ENCODE measurements around the gene DES. TPM values are rescaled to one million over a fixed set of nuclear protein-coding genes. Genes with fewer than 3 reads are reported as not detected.

DES gene
- total RNA-seq, 1 experiment from 2014 or later: 22.6 TPM

DNA sequence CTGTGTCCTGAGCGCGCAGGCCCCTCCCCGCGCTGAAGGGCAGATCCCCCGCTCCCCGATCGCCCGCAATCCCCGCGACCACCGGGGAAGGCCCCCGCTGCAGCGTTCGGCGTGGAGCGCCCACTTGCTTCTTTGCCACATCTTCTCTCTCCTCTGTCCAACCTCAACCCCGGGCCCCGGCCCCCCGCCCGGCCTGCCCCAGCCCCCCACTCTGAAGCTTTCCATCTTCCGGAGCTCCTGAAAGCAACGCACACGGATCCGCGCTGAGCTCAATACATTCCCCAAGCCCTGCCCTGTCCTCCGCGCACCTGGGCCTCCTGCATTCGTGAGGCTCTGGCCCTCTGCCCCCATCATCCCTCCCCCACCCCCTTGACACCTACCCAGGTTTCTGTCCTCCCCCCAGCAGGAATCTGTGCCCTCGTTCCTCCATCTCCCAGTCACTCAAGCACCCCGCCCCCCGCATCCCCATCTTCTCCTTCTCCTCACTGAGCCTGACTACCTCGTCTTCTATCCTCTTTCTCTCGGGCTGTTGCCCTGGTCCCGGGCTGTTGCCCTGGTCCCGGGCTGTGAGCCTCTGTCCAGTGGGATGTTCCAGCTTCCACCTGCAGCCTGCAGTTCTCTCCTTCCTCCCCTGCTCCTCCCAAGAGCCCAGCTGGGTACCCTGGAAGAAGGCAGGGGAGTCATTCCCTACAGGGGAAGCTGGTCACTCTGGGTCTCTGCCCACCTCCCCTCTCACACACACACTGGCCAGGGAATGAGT, 24.3 kb downstream of the DES start:
- no peak for DNase-seq
- Histone ChIP-seq H3K4me3 (peak overlapping the region; percentile 50), H3K27me3 (no peaks in the 10 kb centered on the region), H3K9me3 (no peaks in the 10 kb centered on the region), H3K36me3 (no peaks in the 10 kb centered on the region; the same call in 1 of the 2 replicates)

DNA sequence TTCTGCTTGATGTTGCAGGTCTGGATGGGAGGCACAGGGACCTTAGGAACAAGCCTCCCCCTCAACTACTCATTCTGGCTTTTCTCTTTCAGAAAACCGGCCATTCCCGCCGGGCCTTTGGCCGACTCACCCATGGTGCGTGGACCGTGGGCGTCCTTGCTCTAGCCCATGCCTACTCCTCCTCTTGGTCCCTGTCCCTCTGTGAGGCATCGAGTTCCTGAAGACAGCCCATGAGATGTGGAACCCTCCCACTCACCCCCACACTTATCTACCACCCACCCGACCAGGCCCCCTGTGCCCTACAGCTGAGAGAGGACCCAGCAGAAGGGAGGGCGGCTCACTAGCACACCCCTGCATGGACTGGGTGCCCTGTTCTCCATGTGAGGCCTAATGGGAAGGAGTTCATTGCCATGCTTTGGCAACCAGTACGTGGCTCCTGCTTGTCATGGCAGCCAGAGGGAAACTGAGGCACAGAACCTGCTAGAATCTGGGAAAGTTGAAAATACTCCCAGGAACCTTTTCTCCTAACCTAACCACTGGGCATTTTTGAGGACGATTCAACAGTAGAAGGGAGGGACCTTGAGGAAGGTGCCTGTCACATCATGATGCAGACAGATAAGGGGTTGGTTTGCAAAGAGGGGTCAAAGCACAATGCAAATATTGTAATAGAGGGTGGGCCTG, 25.0 kb downstream of the DES start:
- H3K36me3 ChIP-seq: no peaks in the 10 kb centered on the region; the same call in 1 of the 2 replicates
- H3K27me3 ChIP-seq: no peaks in the 10 kb centered on the region
- H3K4me3 ChIP-seq: peak overlapping the region; percentile 50
- DNase-seq: no peak
- H3K9me3 ChIP-seq: no peaks in the 10 kb centered on the region

DNA sequence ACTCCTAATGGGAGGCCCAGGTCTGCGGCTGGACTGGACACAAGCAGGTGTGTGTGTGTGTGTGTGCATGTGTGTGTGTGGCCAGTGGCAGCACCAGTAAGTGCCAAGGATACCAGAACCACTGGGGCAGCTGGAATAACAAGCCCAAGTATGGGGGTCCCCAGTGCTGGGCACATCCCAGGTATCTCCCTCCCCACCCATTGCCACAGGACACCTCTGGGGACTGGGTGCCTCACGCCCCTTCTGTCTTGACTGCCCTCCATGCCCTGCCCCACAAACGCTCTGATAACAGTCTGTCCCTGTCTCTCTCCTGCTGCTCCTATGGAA, 25.5 kb downstream of the DES start:
- H3K36me3 ChIP-seq: no peaks in the 10 kb centered on the region; the same call in 1 of the 2 replicates
- no peak for DNase-seq
- no peaks in the 10 kb centered on the region for H3K9me3 ChIP-seq
- H3K4me3 ChIP-seq: no peak overlapping the region
- H3K27me3 ChIP-seq: no peaks in the 10 kb centered on the region

DNA sequence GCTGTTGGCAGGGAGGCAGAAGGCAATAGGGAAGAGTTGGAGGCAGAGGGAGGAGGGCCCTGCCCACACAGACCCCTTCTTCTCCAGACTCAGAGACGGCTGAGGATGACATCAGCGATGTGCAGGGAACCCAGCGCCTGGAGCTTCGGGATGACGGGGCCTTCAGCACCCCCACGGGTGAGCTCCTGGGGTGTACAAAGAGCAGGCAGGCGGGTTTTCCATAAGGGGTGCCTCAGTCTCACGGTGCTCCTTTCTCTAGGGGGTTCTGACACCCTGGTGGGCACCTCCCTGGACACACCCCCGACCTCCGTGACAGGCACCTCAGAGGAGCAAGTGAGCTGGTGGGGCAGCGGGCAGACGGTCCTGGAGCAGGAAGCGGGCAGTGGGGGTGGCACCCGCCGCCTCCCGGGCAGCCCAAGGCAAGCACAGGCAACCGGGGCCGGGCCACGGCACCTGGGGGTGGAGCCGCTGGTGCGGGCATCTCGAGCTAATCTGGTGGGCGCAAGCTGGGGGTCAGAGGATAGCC, 26.5 kb downstream of the DES start:
- no peak overlapping the region for H3K4me3 ChIP-seq
- H3K27me3 ChIP-seq: no peaks in the 10 kb centered on the region
- no peak for DNase-seq
- H3K36me3 ChIP-seq: peaks cover 4% of the 10 kb centered on the region
- H3K9me3 ChIP-seq: no peaks in the 10 kb centered on the region

DNA sequence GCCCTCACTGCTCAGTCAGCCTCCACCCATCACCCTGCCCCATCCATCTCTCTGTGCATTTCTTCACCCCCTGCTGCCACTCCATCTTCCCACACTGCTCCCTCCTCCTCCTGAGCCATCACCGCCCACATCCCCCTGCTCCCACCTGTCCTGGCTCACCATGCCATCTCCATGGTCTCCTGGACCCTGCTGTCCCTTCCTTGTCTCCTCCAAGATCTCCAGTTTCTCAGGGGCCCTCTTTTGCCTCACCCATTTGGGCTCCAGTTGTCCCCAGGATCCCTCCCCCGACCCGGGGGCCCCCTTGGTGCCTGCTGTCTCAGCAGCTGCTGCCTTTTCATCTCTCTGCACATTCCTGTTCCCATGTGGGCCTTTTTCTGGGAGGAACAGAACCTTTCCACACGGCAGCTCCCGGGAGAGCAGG, 27.1 kb downstream of the DES start:
- DNase-seq: no peak
- Histone ChIP-seq H3K27me3 (no peaks in the 10 kb centered on the region), H3K4me3 (no peak overlapping the region), H3K36me3 (peaks cover 6% of the 10 kb centered on the region), H3K9me3 (no peaks in the 10 kb centered on the region)

DNA sequence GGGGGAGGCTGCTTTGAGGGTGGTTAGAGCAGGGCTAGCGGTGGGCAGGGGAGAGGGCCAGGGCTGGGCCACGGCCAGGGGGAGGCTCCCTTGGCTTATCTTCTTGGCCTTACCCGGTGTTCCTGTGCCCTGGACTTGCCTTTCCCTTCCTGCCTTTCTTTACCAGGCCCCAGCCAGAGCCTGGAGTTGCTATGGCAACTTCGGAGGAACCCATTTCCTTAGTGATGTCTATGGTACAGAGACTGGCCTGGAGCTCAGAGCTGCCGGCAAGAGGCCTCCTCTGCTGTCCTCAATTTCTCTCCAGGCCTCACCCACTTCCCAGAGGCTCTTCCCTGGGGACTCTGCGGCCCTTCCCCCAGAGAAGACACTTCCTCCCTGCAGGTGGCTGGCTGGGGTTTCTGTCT, 27.9 kb downstream of the DES start:
- peaks cover 9% of the 10 kb centered on the region for H3K36me3 ChIP-seq
- no peaks in the 10 kb centered on the region for H3K27me3 ChIP-seq
- no peaks in the 10 kb centered on the region for H3K9me3 ChIP-seq
- peak; percentile 38 for DNase-seq
- H3K4me3 ChIP-seq: no peak overlapping the region

DNA sequence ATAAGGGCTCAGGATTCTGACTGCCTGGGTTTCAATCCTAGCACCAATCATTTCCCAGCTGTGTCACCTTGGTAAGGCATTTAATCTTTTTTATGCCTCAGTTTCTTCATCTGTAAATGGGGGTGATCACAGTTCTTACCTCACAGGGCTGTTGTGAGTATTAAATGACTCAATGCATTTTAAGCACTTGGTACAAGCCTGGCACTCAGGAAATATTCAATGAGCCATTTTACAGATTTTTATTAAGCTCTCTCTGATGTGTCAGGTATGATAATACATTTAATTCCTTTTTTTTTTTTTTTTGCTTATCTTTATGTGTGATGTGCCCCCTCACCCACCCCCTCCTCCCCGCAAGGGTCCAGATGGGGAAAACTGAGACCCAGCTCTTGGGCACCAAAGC, 28.5 kb downstream of the DES start:
- no peak for DNase-seq
- Histone ChIP-seq H3K9me3 (no peaks in the 10 kb centered on the region), H3K4me3 (no peak overlapping the region), H3K36me3 (peaks cover 13% of the 10 kb centered on the region), H3K27me3 (no peaks in the 10 kb centered on the region)

DNA sequence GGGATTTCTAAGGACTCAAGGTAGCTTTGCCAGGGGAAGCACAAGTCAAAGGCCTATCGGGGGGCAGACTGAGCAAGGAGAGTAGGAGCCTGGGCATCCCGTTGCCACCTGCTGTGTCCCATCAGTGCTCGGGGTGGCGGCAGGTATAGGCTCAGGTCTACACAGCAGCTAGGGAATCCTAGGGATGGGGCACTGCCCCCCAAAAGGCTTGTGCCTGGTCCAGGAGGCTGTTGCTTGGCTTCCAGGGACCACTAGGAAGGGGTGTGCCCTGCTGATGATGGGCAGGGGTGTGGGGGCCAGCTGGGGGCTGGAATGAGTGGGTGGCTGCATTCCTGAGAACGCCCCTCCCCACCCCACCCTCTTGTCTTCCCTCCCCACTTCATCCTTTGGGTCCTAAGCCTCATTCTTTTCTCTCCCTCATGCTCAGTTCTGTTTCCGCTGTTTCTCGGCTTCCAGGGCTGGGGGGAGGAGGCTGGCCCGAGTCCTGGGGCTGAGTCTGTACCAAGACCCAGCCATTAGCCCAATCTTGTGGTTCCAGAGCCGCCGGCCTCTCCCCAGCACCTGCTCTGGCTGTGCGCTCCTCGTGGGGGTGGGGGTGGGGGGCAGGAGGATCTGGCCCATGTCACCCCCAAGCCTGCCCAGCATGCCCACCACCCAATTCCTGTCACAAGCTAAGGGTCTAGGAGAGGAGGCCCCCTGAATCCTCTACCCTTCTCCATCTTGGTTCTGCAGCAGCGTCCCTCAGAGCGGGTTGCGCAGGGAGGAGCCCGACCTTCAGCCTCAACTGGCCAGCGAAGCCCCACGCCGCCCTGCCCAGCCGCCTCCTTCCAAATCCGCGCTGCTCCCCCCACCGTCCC, 29.3 kb downstream of the DES start:
- H3K27me3 ChIP-seq: no peaks in the 10 kb centered on the region
- H3K4me3 ChIP-seq: no peak overlapping the region
- DNase-seq: no peak
- peaks cover 13% of the 10 kb centered on the region for H3K36me3 ChIP-seq
- H3K9me3 ChIP-seq: no peaks in the 10 kb centered on the region

DNA sequence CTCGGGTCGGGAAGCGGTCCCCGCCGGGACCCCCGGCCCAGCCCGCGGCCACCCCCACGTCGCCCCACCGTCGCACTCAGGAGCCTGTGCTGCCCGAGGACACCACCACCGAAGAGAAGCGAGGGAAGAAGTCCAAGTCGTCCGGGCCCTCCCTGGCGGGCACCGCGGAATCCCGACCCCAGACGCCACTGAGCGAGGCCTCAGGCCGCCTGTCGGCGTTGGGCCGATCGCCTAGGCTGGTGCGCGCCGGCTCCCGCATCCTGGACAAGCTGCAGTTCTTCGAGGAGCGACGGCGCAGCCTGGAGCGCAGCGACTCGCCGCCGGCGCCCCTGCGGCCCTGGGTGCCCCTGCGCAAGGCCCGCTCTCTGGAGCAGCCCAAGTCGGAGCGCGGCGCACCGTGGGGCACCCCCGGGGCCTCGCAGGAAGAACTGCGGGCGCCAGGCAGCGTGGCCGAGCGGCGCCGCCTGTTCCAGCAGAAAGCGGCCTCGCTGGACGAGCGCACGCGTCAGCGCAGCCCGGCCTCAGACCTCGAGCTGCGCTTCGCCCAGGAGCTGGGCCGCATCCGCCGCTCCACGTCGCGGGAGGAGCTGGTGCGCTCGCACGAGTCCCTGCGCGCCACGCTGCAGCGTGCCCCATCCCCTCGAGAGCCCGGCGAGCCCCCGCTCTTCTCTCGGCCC, 30.1 kb downstream of the DES start:
- no peak for DNase-seq
- H3K27me3 ChIP-seq: no peaks in the 10 kb centered on the region
- H3K4me3 ChIP-seq: no peak overlapping the region
- peaks cover 13% of the 10 kb centered on the region for H3K36me3 ChIP-seq
- H3K9me3 ChIP-seq: no peaks in the 10 kb centered on the region

DNA sequence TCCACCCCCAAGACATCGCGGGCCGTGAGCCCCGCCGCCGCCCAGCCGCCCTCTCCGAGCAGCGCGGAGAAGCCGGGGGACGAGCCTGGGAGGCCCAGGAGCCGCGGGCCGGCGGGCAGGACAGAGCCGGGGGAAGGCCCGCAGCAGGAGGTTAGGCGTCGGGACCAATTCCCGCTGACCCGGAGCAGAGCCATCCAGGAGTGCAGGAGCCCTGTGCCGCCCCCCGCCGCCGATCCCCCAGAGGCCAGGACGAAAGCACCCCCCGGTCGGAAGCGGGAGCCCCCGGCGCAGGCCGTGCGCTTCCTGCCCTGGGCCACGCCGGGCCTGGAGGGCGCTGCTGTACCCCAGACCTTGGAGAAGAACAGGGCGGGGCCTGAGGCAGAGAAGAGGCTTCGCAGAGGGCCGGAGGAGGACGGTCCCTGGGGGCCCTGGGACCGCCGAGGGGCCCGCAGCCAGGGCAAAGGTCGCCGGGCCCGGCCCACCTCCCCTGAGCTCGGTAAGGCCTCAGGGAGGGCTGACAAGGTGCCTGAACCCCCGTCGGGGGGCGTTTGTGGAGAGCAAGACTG, 30.7 kb downstream of the DES start:
- H3K9me3 ChIP-seq: no peaks in the 10 kb centered on the region
- no peak overlapping the region for H3K4me3 ChIP-seq
- peaks cover 13% of the 10 kb centered on the region for H3K36me3 ChIP-seq
- H3K27me3 ChIP-seq: no peaks in the 10 kb centered on the region
- no peak for DNase-seq

DNA sequence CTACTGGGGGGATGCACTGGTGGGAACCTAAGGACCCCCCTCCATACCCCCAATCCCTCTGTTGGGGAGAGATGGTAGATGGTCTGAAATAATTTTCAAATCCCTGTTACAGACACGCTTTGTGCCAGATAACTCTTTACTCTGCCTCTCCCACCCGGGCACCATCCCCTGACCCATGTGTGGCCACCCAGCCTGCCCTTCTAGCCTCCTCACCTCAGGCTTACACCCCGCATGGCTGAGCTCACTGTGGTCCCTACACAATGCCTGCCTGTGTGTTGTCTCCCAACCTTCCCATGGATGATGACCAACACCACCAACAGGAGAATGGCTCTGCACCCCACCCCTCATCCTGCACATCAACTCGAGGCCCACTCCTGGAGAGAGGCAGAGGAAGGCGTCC, 31.4 kb downstream of the DES start:
- H3K9me3 ChIP-seq: no peaks in the 10 kb centered on the region
- H3K36me3 ChIP-seq: peaks cover 16% of the 10 kb centered on the region
- H3K4me3 ChIP-seq: no peak overlapping the region
- no peaks in the 10 kb centered on the region for H3K27me3 ChIP-seq
- no peak for DNase-seq

DNA sequence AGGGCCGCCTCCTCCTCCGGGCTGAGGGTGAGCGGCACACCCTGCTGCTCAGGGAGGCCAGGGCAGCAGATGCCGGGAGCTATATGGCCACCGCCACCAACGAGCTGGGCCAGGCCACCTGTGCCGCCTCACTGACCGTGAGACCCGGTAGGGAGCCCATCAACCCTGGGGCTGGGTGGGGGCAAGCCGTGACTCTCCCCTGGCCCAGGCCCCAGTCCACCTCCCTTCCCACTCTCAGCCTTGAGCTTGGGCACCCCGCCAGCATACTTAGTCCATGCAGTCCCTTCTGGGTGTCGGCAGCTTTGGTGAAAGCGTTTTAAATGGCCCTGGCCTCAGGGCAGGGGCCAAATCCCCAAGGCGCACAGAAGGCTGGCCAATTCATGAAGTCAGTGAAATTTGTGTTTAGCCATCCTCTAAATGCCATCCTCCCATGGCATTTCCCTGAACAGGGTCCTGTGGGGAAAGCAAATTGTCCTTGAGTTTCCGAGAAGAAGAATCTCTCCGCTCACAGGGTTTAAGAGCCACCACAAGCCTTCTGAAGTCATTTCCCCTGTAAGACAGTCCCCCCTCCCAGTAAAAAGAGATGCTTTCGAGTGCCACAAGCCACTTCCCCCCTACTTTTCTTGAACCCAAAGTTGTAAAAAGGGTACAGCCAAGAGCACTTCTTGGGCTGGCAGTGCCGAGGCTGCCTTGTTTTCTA, 33.6 kb downstream of the DES start:
- peaks cover 22% of the 10 kb centered on the region for H3K36me3 ChIP-seq
- no peaks in the 10 kb centered on the region for H3K27me3 ChIP-seq
- H3K9me3 ChIP-seq: no peaks in the 10 kb centered on the region
- no peak overlapping the region for H3K4me3 ChIP-seq
- DNase-seq: peak; percentile 68

DNA sequence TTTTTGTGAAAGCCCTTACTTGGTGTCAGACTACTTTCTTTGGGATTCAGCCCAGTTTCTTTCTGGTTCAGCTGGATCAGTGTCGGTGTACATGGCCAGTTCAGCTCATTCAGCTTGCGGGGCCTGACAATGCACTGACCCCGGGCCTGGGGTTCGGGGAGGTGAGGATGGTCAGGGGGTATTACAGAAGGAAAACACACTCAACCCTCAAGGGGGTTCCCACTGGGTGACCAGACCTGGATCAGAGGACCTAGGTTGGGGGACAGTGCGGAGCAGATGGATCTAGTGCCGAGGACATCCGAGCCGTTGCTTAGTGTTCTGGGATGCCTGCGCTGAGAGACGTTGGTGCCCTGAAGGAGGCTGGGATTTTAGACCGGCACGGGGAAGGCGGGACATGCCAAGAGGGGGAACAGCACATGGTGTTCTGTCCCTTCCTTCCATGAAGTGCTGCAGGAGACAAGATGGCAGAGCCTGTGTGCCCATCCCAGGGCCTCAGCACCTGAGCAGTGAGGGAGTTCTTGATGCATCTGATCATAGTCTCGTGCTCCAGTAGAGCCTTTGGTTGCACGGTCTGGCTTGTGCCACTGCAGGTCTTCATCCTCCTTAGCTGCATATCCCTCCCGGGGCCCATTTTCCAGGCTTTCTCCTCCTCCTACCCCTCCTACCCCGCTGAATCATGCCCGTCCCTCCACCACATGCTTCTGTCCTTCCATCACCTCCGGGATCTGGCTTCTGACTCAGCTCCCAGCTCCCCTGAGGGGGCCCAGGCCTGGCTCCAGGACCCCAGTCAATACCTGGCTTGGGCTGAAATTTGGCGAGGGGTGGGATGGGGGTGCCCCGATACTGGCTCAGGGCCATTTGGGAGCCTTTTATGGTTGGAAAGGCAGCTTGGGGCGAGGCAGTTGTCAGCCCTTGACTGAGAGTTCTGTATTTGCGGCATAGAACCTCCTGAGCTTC, 34.5 kb downstream of the DES start:
- DNase-seq: peak; percentile 98
- Histone ChIP-seq H3K4me3 (peak overlapping the region; percentile 2; the same call in 1 of the 2 replicates), H3K36me3 (peaks cover 22% of the 10 kb centered on the region), H3K9me3 (no peaks in the 10 kb centered on the region), H3K27me3 (no peaks in the 10 kb centered on the region)

DNA sequence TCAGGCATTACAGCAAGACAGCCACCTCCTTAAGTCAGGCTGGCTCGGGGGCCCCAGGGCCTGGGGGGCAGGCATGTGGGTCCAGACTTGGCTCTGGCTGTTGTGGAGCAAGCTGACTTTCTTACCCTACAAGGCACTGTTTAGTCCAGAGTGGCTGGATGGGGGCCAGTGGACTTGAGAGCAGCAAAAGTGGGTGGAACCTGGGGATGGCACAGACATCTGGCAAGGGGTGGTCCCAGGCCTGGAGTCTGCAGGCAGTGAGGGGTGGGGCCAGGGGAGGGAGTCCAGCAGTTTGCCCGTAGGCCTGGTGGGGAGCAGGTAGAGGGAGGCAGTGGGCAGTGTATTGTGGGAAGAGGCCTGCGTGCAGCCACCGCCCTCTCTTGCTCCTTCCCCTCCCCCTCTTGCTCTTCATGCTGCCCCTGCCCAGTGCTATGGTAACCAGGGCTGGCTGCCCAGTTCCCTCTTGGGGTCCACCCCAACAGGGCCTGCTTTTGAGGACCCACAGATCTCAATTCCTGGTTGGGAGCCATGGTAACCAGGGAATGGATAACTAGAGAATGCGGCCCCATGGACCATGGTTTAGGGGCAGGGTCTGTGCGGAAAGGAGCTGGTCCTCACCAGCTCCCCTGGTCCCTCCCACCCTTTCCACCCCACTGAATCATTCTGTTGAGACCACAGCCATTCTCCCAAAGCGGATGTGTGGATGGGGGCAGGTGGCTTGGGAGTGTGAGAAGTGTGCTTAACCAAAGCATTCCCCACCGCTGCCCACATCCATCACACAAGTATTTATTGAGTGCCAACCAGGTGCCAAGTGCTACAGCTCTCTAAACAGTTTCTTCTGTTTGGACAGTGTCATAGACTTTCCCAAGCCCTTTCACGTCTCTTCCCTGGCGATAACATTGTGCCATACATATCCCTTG, 35.8 kb downstream of the DES start:
- H3K27me3 ChIP-seq: no peaks in the 10 kb centered on the region

More for the DNA sequence above, 35.8 kb downstream of the DES start:
- peaks cover 22% of the 10 kb centered on the region for H3K36me3 ChIP-seq
- no peak overlapping the region; the same call in 1 of the 2 replicates for H3K4me3 ChIP-seq
- no peaks in the 10 kb centered on the region for H3K9me3 ChIP-seq
- peak; percentile 96 for DNase-seq
